A549 (cell line): ENCODE measurements around the gene CD226. TPM values are rescaled to one million over a fixed set of nuclear protein-coding genes. Genes with fewer than 3 reads are reported as not detected.

ENCODE experiments used
- ATAC-seq, 2 experiments: fragments of 200-7000 bp in 1 of 2; fragments of >200 bp in 1 of 2; cut with Nextera tagmentation in 1 of 2; cut with Tn5 transposase in 1 of 2; 3 replicates each; pipeline versions ENCODE4 v1.8.0 to v1.9.1; 2018 to 2020; ENCODE audit warnings: mild to moderate bottlenecking in 1 of 2, moderate library complexity in 1 of 2
- CTCF ChIA-PET: fragments of 300-600 bp; sonication (Branson Sonifier 250); formaldehyde crosslinking; extraction: SDS; loops from one replicate; lab custom pipeline; 2021; ENCODE audit warnings: antibody characterized with exemption, inconsistent platforms; lab: Yijun Ruan, JAX
- POLR2A ChIA-PET: fragments of 350-600 bp; formaldehyde crosslinking; extraction: SDS; loops from one replicate; lab custom pipeline; 2021; ENCODE audit warnings: antibody characterized with exemption, inconsistent platforms; lab: Yijun Ruan, JAX
- DNase-seq, 2 experiments: peaks; one replicate each; pipeline versions ENCODE4 v3.0.0 to v3.0.0-alpha.2; 2011 to 2016; ENCODE audit warnings: low read depth in 1 of 2, low spot score in 1 of 2
- FAIRE-seq: peaks from 2 replicates; lab custom pipeline; 2011; peaks lifted over from hg19 to GRCh38; lab: Jason Lieb, UNC
- H3K27ac ChIP-seq, 2 experiments: fragments of >200 bp; sonication (Bioruptor Twin); formaldehyde crosslinking; 3 replicates each; pipeline ENCODE4 v1.5.1; 2016 to 2017
- H3K4me1 ChIP-seq: fragments of >200 bp; sonication (Bioruptor Twin); formaldehyde crosslinking; 3 replicates; pipeline ENCODE4 v1.6.1; 2016
- H3K4me2 ChIP-seq: fragments of >200 bp; sonication (Bioruptor Twin); formaldehyde crosslinking; 3 replicates; pipeline ENCODE4 v1.6.1; 2016
- H3K4me3 ChIP-seq: fragments of >200 bp; sonication (Bioruptor Twin); formaldehyde crosslinking; 3 replicates; pipeline ENCODE4 v1.5.1; 2016
- H3K9me3 ChIP-seq: fragments of >200 bp; sonication (Bioruptor Twin); formaldehyde crosslinking; 3 replicates; pipeline ENCODE4 v1.6.1; 2016
- ATOH8 ChIP-seq: fragments of 250-450 bp; sonication (Bioruptor Pico); IDR thresholded peaks from 2 replicates; pipeline ENCODE4 v1.5.0; 2020; ENCODE audit warnings: low read depth, mild to moderate bottlenecking, moderate library complexity
- EP300 ChIP-seq, 2 experiments: fragments of >200 bp; sonication (Bioruptor Twin); formaldehyde crosslinking; IDR thresholded peaks; 2 replicates in 1 of 2; 3 replicates in 1 of 2; pipeline ENCODE4 v1.6.1; 2016 to 2017
- FOSB ChIP-seq: fragments of 250-450 bp; sonication (Bioruptor Pico); IDR thresholded peaks from 2 replicates; pipeline ENCODE4 v1.5.0; 2020; ENCODE audit warnings: mild to moderate bottlenecking, moderate library complexity
- HDAC2 ChIP-seq: fragments of 200-600 bp; sonication (generic); IDR thresholded peaks from 2 replicates; pipeline ENCODE4 v1.6.1; 2016
- HOXA7 ChIP-seq: fragments of 250-450 bp; sonication (Bioruptor Pico); IDR thresholded peaks from 2 replicates; pipeline ENCODE4 v1.5.0; 2020; ENCODE audit warnings: mild to moderate bottlenecking, moderate library complexity
- HOXB13 ChIP-seq: fragments of 250-450 bp; sonication (Bioruptor Pico); IDR thresholded peaks from 2 replicates; pipeline ENCODE4 v1.5.0; 2020; ENCODE audit warnings: low read depth, mild to moderate bottlenecking, moderate library complexity
- HOXB5 ChIP-seq: fragments of 250-450 bp; sonication (Bioruptor Pico); IDR thresholded peaks from 2 replicates; pipeline ENCODE4 v1.5.0; 2020; ENCODE audit warnings: mild to moderate bottlenecking, moderate library complexity
- MAFK ChIP-seq: fragments of 450-650 bp; IDR thresholded peaks from 2 replicates; pipeline ENCODE4 v1.6.1; 2014; ENCODE audit not compliant: partially characterized antibody
- NR3C1 ChIP-seq: fragments of >200 bp; sonication (Bioruptor Twin); formaldehyde crosslinking; IDR thresholded peaks from 3 replicates; pipeline ENCODE4 v1.6.1; 2017
- POLR2AphosphoS2 ChIP-seq: conservative IDR thresholded peaks from 2 replicates; pipeline ENCODE4 v1.6.1; 2012; ENCODE audit warnings: low read length, improper control_type of control experiment, inconsistent platforms
- RARB ChIP-seq: fragments of 250-450 bp; sonication (Bioruptor Pico); IDR thresholded peaks from 2 replicates; pipeline ENCODE4 v1.8.0; 2021; ENCODE audit warnings: mild to moderate bottlenecking, moderate library complexity
- RFX5 ChIP-seq: fragments of 450-650 bp; IDR thresholded peaks from 2 replicates; pipeline ENCODE4 v1.7.1; 2014; ENCODE audit warnings: antibody characterized with exemption, mild to moderate bottlenecking, moderate library complexity
- SMC3 ChIP-seq: fragments of >200 bp; sonication (Bioruptor Twin); formaldehyde crosslinking; IDR thresholded peaks from 3 replicates; pipeline ENCODE4 v1.6.1; 2018; ENCODE audit warnings: inconsistent platforms
- SREBF2 ChIP-seq: fragments of 450-650 bp; IDR thresholded peaks from 2 replicates; pipeline ENCODE4 v1.6.1; 2014; ENCODE audit warnings: mild to moderate bottlenecking, moderate library complexity
- TP53 ChIP-seq: fragments of 250-450 bp; sonication (Bioruptor Pico); IDR thresholded peaks from 2 replicates; pipeline ENCODE4 v1.5.0; 2021; ENCODE audit warnings: mild to moderate bottlenecking, moderate library complexity
- ZSCAN20 ChIP-seq: fragments of 250-450 bp; sonication (Bioruptor Pico); IDR thresholded peaks from 2 replicates; pipeline ENCODE4 v1.8.0; 2022; ENCODE audit warnings: mild to moderate bottlenecking, moderate library complexity
- WGBS: methylation state at CpG from one replicate; pipeline ENCODE4 v1.1.6; 2017; ENCODE audit errors: missing lambda C conversion rate; 5-methylcytosine and 5-hydroxymethylcytosine counted together
- polyA plus RNA-seq, 4 experiments: library from polyadenylated mRNA; depleted of rRNA in 3 of 4; stranded (reverse); fragments of >200 nt; fragmentation: RNase III in 1 of 4; extraction: RNeasy Plus Mini Kit Qiagen cat#74134 plus additional on column Dnase treatment in 1 of 4; gene quantifications; 2 replicates in 3 of 4; 3 replicates in 1 of 4; pipeline ENCODE4 v1.2.3, GENCODE V29; 2011 to 2017
- TF ChIP-seq, protein P1 (sequence below): fragments of 200-600 bp; sonication (generic); IDR thresholded peaks from 2 replicates; pipeline ENCODE4 v1.6.1; 2016; ENCODE audit warnings: antibody characterized with exemption, mild to moderate bottlenecking, moderate library complexity
- TF ChIP-seq, protein P2 (sequence below): fragments of 250-450 bp; sonication (Bioruptor Pico); IDR thresholded peaks from 2 replicates; pipeline ENCODE4 v1.5.0; 2021; ENCODE audit warnings: mild to moderate bottlenecking, moderate library complexity, borderline replicate concordance

Gene CD226
- polyA plus RNA-seq, 2 of the 4 experiments (the other 2 are of a cell fraction), result 0.28 to 0.92 TPM

DNA sequence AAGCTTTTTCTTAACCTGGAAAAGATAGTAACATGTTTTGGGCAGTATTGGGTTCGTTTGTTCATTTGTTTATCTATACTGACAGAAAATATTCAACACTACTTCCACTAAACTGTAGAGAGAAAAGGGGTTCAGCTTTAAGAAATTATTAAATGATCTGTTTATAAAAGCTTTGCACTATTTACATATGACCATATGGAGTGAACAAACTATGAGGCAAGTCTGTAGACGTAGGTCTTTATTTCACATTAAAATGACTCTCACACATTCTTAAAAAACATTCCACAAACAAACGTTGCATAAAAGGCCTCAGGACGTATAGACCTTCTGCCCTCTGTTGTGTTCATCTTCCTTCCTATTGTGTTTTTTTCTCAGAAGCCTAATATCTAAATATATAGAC is 94.6 kb downstream of the CD226 start:
- Histone ChIP-seq H3K4me3 (no peak overlapping the region), H3K27ac (no peak overlapping the region), H3K9me3 (no peaks in the 10 kb centered on the region)
- no peak for FAIRE-seq
- no peak for DNase-seq
- ATAC-seq, result no peak
- TF ChIP-seq TP53 (CRISPR knock-in tag) (no peak), EP300 (IDR thresholded peaks at IDR 0.05) (no peak), POLR2AphosphoS2 (no peak), MAFK (no peak), RFX5 (no peak), ZSCAN20 (CRISPR knock-in tag) (no peak), FOSB (CRISPR knock-in tag) (no peak), RARB (no peak), HOXB13 (CRISPR knock-in tag) (no peak)
- TF ChIP-seq, protein P1, sequence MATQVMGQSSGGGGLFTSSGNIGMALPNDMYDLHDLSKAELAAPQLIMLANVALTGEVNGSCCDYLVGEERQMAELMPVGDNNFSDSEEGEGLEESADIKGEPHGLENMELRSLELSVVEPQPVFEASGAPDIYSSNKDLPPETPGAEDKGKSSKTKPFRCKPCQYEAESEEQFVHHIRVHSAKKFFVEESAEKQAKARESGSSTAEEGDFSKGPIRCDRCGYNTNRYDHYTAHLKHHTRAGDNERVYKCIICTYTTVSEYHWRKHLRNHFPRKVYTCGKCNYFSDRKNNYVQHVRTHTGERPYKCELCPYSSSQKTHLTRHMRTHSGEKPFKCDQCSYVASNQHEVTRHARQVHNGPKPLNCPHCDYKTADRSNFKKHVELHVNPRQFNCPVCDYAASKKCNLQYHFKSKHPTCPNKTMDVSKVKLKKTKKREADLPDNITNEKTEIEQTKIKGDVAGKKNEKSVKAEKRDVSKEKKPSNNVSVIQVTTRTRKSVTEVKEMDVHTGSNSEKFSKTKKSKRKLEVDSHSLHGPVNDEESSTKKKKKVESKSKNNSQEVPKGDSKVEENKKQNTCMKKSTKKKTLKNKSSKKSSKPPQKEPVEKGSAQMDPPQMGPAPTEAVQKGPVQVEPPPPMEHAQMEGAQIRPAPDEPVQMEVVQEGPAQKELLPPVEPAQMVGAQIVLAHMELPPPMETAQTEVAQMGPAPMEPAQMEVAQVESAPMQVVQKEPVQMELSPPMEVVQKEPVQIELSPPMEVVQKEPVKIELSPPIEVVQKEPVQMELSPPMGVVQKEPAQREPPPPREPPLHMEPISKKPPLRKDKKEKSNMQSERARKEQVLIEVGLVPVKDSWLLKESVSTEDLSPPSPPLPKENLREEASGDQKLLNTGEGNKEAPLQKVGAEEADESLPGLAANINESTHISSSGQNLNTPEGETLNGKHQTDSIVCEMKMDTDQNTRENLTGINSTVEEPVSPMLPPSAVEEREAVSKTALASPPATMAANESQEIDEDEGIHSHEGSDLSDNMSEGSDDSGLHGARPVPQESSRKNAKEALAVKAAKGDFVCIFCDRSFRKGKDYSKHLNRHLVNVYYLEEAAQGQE, result no peak
- TF ChIP-seq, protein P2, sequence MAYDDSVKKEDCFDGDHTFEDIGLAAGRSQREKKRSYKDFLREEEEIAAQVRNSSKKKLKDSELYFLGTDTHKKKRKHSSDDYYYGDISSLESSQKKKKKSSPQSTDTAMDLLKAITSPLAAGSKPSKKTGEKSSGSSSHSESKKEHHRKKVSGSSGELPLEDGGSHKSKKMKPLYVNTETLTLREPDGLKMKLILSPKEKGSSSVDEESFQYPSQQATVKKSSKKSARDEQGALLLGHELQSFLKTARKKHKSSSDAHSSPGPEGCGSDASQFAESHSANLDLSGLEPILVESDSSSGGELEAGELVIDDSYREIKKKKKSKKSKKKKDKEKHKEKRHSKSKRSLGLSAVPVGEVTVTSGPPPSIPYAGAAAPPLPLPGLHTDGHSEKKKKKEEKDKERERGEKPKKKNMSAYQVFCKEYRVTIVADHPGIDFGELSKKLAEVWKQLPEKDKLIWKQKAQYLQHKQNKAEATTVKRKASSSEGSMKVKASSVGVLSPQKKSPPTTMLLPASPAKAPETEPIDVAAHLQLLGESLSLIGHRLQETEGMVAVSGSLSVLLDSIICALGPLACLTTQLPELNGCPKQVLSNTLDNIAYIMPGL, result no peak
- TF ChIP-seq, all 56 proteins: peak for 0
- CTCF ChIA-PET, result interaction anchor here (0.8 kb wide), 1 partner anchor 16 kb away, joined by 3 read pairs; no protein-coding TSS in a partner anchor
- POLR2A ChIA-PET, result no interaction called here
- Histone ChIP-seq H3K4me1 (no peaks in the 10 kb centered on the region), H3K4me2 (no peak overlapping the region)
- WGBS, result 34% methylated on average over 4 of the region's 4 CpGs

DNA sequence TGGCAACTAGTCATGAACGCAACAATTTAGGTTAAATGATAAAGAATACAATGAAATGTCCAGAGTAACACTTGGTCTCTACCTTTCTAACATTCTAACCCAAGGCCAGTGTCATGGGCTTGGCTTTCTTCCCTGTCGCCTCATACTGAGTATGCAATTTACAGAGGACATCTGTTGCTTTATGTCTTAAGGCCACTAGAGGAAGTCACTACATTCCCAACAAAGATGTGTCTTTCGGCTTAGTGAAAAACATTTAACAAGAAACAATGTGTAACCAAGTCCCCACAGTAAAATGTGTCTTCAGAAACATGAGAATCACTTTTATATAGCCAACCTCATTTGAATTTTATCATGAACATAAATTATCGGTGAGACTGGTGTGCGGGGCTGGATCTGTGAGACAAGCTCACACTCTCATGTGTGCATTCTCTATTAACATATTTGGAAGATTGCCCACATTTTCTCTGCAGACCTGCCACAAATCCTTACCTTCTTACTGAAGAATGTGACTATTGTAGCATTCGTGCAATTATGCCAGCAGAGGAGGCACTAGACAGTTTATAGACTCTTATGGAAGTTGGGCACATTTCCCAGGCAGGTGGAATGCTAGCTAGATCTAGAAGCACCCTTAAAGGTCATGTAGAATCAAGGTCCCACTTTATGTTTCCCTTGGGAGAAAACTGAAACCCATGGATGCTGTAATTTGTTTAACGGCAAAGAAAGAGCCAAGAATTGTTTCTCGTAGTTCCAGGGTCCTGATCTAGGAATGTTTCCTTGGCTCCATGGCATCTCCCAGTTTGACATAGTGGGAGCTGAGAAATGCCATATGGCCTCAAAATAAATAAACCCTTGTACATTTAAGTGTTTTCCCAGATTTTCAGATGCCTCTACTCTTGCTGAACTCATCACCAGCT is 101.8 kb downstream of the CD226 start:
- POLR2A ChIA-PET, result no interaction called here
- DNase-seq (peak in 1 of 2 experiments; percentile 22), ATAC-seq (peak; percentile 39 to 44; a peak in 4 of 6 replicates), FAIRE-seq (no peak)
- no peak overlapping the region for H3K4me2 ChIP-seq
- H3K27ac ChIP-seq, result no peak overlapping the region
- no peaks in the 10 kb centered on the region for H3K9me3 ChIP-seq
- no peak for TF ChIP-seq HOXB5 (CRISPR knock-in tag)
- TF ChIP-seq SMC3, result no peak
- no peak for TF ChIP-seq ATOH8
- TF ChIP-seq HDAC2, result no peak
- TF ChIP-seq RFX5, result no peak
- TF ChIP-seq TP53 (CRISPR knock-in tag), result no peak
- no peak for TF ChIP-seq SREBF2
- TF ChIP-seq EP300 (IDR thresholded peaks at IDR 0.05), result no peak
- no peak for TF ChIP-seq HOXA7 (CRISPR knock-in tag)
- TF ChIP-seq NR3C1, result no peak
- H3K4me1 ChIP-seq, result no peaks in the 10 kb centered on the region
- WGBS, result 70% methylated on average over 8 of the region's 8 CpGs
- CTCF ChIA-PET, result no interaction called here
- no peak overlapping the region for H3K4me3 ChIP-seq
